Hematopoietic multipotent progenitor cell treated with erythropoietin and hydrocortisone succinate and interleukin-3 and kit ligand, for 15 days (in vitro differentiated cells): Measurements from ENCODE around the gene WARS2.
"Not testable (repeated sequence)": the region's sequence is repeated elsewhere in the genome, so short reads cannot be mapped to it uniquely, and the experiment has no call there.

Experiments
- DNase-seq: peaks from one replicate; pipeline ENCODE4 v3.0.0-alpha.2; 2015; ENCODE audit warnings: low spot score

The WARS2 gene

DNA sequence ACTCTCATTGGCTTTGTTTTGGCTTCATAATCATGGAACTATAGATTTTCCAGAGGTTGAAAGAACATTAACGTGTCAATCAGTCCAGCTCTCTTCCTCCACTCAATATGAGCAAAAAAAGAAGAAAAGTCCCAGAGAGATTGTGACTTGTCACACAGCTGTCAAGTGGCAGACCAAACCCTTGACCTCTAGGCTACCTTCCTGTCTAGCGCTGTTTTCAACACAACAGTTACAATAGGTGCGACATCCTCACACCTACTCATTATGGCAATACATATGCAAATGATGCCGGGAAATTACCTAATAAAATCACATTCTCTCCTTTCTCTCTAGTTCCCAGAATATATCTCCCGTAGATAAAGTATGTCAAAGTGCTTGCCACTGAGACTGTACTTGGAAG is 1.1 kb downstream of the WARS2 start:
- DNase-seq: no peak

DNA sequence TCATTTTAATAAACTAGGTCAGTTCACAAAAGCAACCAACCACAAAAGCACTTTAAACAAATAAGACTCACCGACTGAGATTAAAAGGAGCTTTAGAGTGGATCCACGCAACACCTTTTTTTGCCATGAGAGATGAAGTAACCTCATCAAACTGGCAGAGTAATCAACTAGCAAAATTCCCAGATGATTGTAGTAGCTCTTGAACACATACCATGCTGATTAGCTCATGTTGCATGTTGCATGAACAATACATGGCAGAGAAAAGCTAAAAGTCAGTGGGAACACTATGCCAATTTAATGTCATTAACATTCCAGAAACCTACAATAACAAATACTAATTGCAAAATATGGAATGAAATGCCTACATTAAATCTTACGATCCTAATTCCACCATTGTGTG is 4.1 kb downstream of the WARS2 start:
- no peak for DNase-seq

DNA sequence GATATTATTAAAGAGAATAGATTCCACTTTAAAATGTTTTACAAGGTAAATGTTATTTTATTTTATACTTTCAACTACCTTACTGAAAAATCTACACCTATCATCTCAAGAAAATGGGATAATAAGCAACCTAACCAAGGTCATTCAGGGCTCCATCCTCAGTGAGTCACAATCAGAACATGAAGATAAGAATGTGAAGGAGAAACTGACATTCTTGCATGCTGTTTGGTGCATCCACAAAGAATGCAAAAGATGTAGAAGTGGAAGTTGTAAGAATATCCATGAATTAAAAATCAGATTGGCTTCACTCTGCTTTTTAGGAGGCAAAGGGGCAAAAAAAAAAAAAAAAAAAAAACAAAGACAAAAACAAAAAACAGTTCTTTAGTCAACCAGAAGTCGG is 6.5 kb downstream of the WARS2 start:
- DNase-seq: no peak

DNA sequence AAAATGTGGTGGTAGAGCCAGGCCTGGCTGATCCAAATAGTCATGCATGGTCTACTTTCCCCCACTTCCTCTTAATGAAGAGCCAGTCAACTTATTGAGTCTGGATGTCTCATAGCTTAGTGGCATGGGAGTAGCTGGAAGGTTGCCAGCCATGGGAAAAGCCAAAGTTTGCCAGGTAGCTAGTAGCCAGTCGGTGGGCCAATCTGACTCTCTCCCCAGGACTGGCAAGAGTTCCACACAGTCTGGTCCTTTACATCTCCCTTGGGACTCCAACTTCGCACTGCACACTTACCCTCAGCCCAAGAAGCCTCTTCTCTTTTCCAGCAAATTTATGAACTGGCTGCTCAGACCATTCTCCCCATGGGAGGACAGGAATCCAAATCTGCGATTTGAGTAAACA is 8.3 kb downstream of the WARS2 start:
- DNase-seq: no peak

DNA sequence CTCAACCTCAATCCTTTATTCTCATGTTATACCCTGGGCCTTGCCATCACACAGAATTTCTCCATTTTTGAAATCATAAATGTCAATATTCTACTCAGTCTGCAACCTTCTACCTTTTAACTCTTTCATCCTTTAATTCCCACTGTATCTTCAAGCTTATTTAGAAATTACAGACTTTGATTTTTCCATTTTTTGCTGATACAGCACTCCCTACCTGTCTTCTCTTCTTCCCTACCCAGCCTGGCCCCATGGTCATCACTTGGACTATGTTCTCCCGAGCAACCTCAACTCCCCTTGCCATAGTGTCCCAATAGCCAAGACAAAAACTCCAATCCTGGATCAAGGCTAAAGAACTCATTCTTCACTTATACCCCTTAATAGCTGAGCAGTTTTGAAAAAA is 14.6 kb downstream of the WARS2 start:
- DNase-seq: no peak

DNA sequence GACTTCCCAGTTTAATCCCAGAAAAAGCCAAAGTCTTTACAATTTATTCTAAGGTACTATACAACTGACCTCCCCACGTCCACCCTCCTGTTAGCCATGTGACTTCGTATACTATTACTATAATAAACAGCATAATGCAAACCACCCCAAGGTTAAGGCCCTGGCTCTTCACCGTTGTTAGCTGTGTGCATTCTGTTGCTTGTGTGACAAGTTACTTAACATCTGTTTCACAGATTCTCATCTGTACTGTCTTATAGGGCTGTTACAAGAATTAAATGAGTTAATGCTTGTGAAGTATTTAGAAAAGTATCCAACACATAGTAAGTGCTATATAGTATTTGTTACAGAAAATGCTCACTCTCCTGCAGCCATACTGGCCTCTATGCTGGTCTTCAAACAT is 15.7 kb downstream of the WARS2 start:
- no peak for DNase-seq

DNA sequence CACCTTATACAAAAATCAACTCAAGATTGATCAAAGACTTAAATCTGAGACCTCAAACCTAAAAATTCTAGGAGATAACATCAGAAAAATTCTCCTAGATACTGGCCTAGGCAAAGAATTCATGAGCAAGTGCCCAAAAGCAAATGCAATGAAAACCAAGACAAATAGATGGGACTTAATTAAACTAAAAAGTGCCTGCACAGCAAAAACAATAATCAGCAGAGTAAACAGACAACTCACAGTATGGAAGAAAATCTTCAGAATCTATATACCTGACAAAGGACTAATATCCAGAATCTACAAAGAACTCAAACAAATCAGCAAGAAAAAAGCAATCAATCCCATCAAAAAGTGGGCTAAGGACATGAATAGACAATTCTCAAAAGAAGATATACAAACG is 18.6 kb downstream of the WARS2 start:
- DNase-seq: not testable (repeated sequence)

DNA sequence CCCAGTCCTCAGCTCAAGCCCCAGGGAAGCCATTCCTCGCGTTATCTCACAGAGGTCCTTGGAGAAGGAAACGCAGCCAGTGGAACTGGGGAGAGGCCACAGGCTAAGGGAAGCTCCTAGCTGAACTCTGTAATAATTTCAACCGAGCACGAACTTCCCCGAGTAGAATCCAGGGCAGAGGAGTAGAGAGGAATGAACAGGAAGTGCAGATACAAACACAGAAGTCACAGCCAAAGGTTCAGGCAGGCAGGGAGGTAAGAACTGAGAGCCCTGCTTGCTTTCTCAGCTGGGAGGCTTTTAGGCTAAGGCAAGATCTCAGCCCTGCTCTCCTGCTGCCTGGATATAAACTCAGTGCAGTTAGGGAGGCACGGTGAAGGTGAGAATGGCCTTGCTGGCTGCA is 23.7 kb downstream of the WARS2 start:
- no peak for DNase-seq

DNA sequence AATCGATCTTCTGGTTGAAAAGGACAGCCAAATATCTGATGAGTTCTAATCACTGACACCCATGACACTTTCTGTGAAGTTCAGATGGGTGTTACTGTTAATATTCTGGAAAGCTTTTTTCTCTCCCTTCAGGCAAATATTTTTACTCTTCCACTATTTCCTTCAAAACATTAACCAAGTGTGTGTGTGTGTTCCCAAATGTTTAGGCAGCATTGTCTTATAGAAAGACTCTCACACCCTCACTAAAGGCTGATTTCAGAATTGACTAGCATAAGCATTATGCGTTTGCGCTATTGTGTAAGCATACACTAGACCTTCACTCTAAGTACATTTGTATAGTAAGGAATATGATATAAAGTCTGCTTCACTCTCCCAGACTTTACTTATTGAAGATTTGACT is 24.7 kb downstream of the WARS2 start:
- DNase-seq: no peak

DNA sequence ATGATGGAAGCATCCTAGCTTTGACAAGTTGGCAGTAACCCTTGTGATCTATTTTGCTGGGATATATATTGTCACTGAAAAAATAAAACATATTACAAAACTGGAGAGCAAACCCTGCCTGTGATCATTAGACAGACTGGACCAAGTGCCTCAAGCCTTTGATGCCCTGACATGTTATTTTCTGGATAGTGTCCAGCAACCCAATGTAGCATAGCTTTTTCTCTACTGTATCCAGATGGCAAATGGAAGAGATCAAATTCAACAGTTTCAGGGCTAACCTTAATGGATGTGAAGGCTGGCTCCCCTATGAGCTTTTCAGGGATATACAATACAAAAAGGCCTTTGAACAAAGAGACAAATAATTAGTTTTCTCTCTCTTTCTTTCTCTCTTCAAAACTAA is 25.1 kb downstream of the WARS2 start:
- DNase-seq: no peak

DNA sequence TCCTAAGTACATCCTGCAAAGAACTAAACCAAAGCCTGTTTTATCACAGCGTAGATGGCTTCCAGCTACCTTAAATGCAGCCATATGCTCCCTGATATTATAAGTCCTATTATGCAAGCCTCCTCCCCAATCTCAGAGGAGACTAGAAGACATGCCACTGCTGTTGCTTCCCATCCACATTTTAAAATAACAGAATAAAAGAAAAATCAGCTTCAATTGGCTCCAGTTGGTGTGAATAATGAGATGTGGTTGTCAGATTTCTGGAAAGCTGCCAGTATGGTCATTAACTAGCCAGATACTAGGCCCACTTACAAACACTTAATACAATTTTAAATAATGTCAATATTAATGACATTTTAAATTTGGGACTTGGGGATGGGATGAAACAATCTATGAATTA is 25.7 kb downstream of the WARS2 start:
- no peak for DNase-seq

DNA sequence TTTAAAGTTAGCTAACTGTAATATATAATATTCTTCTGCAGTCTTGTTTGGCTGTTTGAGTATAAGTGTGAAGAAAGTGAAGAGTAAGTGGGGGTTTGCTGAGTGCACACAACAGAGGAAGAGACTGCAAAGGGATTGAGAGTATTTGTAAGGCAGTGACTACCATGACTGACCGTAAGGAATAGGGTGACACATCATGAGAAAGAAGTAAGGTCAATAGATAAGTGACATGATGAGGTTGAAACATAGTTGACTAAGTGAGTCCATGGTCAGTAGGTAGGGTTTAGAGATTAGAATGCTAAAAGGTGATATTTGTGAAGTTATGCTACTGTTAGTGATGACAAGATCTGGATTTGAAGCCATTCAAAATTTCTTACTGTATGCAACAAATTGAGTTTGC is 27.7 kb downstream of the WARS2 start:
- DNase-seq: no peak

DNA sequence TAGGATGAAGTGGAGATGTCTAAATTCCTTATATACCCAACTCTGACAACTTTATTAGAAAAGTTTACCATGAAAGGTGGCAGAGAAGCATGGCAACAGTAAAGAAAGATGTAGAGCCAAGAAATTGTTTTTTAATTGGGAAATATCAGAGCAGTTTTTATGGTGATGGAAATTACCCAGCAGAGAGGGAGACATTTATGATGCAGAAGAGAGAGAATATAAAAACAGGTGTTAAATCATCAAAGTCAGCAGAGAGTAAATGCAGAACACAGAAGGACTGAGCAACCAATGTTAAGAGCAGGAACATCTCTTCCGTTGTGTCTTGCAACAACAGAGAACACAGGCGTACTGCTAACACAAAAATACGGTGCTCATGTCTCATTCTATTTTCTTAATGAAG is 28.2 kb downstream of the WARS2 start:
- no peak for DNase-seq

DNA sequence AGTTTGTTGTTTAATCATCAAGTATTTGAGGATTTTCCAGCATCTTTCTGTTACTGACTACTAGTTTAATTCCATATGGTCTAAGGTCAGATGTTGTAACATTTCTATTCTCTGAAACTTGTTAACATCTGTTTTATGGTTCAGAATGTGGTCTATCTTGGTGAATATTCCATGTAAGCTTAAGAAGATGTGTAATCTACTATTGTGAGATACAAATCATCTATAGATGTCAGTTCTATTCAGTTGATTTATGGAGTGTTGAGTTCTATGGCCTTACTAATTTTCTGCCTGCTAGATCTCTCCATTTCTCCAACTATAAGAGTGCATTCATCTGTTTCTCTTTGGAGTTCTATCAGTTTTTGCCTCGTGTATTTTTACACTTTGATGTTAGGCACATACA is 31.5 kb downstream of the WARS2 start:
- DNase-seq: no peak

DNA sequence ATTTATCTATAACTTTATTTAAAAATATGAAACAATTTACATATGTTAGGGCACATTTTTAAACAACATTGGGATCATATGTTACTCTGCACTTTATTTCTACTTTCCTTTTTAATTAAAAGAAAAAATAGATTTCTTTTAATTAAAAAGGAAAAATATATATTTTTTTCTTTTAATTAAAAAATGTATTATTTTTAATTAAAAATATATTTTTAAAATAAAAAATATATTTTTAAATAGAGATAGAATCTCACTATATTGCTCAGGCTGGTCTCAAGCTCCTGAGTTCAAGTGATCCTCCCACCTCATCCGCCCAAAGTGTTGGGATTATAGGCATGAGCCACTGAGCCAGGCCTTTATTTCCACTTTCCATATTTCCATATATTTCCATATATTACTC is 36.7 kb downstream of the WARS2 start:
- no peak for DNase-seq

DNA sequence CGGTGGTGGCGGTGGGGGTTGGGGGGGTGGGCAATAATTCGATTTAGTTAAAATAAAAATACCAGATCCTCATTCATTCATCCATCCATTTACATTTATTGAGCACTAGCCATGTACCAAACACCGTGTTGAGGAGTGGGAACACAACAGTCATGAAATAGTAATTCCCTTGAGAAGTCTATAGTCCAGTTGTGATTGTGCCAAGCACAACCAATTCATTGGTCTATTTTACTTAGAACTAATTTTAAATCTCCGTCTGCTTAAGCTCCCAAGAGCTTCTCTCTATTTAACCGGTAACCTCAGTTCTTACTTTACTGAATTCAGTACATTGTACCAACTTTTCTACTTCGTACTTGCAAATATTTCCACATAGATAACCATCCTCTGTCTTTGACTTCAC is 38.4 kb downstream of the WARS2 start:
- no peak for DNase-seq

DNA sequence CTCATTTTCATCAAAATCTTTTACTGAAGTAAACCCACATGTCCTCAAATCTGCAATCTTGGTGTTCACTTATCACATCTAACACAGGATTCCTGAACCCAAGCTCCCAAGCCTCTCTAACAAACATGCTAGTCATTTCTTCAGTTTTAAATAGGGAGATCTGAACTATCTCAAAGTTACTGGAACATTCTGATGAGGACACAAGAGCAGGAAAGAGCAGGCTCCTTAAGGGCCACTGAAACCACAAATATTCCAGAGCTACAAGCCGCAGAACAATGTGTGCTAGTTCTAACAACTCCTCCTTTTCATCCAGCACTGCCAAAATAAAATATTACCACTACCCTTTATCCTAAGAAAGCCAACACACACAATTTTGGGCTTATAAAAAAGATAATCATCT is 38.9 kb downstream of the WARS2 start:
- no peak for DNase-seq

DNA sequence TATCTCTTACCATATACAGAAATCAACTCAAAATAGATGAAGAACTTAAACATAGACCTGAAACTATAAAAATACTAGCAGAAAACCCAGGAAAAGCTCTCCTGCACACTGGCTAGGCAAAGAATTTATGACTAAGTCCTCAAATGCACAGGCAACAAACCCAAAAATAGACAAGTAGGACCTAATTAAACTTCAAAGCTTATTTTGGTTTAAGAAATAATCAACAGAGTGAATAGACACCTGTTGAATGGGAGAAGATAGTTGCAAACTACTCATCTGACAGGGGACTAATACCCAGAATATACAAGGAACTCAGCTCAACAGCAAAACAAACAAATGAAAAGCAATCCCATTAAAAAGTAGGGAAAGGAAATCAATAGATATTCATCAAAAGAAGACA is 40.7 kb downstream of the WARS2 start:
- no peak for DNase-seq

DNA sequence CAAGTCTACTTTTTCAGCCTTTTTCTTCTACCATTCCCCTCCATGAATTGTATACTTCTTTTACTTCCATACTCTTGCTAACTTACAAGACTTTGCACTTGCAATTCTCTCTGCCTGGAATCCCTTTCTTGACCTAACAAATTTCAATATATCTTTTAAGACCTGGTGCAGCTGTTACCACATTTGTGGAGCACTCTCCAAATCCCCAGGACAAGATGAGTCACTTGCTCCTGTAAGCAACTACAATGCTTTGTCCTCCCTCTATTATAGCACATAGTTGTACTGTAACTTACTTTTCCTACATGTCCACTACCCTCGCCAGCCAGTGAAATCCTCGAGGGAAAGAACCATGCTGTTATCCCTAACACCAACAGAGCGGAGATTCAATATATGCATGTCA is 43.1 kb downstream of the WARS2 start:
- DNase-seq: no peak

DNA sequence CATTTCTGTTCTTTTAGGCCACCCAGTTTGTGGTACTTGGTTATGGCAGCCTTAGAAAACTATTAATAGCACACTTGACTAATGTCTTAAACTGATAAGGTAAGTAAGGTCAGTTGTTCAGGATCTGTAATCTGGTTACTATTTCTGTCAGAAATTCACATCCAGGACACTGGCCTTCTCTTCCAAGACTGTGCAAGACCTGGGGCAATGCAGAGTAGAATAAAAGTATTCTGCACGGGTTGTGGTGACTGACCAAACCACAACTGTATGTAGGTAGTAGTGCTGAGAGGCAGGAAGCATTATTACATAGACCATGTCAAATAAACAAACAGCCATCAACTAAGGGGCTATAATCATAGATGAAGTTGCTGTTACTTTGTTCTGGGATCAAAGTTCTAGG is 46.7 kb downstream of the WARS2 start:
- DNase-seq: no peak

DNA sequence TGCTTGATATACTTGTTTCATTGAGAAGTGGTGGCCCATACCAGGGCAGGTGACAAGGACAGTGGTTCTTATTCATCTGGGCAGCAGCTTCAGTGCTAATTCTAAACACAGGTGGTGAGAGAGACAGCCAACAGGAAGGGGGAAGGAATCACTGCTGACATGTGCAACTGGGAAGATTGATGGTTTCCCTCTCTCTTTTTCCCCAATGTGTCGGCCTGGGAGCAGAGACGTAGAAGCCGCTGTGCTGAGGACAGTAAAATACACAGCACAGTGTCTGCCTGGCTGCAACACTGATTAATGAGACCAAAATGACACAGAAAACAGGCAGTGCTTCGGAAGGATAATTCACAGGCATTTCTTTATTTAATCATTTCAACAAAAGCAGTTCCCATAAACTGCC is 48.8 kb downstream of the WARS2 start:
- DNase-seq: no peak

DNA sequence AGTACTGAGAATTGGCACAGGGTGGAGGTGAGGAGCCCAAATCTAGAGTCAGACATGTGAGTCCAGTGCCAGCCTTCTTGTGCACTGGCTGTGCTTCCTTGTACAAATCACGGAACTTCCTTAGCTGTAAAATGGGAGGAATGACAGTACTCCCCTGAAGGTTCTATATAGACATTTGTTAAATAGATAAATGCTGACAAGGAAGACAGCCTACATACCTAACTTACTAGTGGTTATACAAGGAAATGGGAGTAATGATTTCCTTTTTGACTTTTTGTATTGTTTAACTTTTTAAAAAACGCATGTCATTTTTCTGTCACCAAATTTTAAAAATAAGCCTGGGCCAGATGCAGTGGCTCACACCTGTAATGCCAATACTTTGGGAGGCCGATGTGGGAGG is 50.2 kb downstream of the WARS2 start:
- no peak for DNase-seq

DNA sequence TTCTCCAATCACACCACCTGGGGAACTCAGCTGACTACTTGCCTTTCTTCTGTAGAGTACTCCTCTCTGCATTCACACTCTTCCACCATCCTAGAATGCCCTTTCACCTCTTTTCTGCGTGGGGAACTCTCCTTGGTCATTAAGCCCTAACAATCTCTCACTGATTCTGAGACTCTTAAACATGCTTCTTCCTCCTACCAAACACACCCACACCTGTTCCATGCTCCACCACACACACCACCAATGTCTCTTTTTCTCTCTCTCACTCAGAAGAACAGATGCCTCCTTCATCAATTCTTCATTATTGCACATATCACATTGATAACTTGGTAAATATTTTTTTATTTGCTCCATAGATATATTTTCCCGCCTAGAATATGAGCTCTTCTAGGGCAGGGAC is 53.6 kb downstream of the WARS2 start:
- no peak for DNase-seq

DNA sequence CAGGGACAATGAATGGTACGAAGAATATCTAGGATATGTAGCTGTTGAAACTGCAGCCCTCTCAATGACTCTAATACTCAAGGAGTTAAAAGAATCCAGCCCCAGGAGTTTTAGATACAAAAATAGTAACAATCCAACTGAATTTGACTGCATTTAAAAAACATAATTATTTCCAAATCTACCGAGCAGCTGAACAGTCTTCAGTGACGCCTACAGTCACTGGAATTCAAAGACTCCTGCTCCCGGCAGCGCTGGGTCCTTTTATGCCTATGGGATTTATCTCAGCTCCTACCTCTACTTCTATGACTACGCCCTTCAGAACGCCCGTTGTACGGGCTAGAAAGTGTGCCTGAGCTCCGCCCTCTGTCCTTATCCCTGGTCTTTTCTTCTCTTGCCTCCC is 55.7 kb downstream of the WARS2 start:
- no peak for DNase-seq

DNA sequence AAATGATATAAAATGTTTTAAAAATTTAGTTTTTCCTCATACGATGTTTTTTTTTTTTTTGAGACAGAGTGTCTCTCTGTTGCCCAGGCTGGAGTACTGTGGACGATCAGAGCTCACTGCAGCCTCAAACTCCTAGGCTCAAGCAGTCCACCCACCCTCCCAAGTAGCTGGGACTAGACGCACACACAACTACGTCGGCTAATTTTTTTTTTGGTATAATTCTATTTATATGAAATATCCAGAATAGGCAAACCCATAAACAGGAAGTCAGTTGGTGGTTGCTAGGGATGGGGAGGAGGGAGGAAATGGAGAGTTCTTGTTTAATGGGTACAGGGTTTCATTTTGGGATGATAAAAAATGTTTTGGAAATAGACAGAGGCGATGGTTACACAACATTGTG is 56.5 kb downstream of the WARS2 start:
- DNase-seq: no peak

DNA sequence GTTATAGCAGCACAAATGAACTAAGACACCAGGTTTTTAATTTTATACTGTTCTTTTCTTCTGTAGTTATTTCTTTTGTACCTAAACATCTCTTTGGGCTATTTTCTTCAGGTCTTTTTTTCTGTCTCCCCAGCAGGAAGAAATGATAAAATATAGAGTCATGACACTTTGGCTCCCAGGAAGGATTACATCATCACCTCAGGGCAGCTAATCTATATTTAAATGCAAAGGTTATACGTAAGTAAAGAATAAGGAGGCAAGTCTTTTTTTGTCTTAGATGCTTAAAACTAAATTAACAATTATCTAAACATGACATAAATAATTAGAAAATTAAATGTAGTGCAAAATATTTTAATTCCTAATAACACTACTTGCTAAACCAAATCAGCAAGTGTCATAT is 57.0 kb downstream of the WARS2 start:
- DNase-seq: no peak
